GM18519 (cell line): ENCODE measurements around the gene PKHD1.

Experiments used
- ATAC-seq: cut with Tn5 transposase; IDR thresholded peaks from one replicate; pipeline ENCODE4 v1.9.1; 2021; ENCODE audit warnings: mild to moderate bottlenecking, moderate library complexity; ENCODE audit not compliant: unreplicated experiment, low FRiP score

The PKHD1 gene

GRCh38 chr6:52046456-52046855 lies 41.0 kb downstream of the PKHD1 start:
- no peak for ATAC-seq

- no peak for ATAC-seq
These were observed 41.9 kb downstream of the PKHD1 start for GRCh38 chr6:52045481-52045880.

- no peak for ATAC-seq
These were observed 42.4 kb downstream of the PKHD1 start for GRCh38 chr6:52045033-52045432.

GRCh38 chr6:52042141-52042885 lies 45.1 kb downstream of the PKHD1 start:
- no peak for ATAC-seq

GRCh38 chr6:52041134-52041533 lies 46.3 kb downstream of the PKHD1 start:
- ATAC-seq = no peak

GRCh38 chr6:52027699-52028098 lies 59.7 kb downstream of the PKHD1 start:
- ATAC-seq = no peak

GRCh38 chr6:52024451-52025068 lies 62.9 kb downstream of the PKHD1 start:
- ATAC-seq = no peak

- no peak for ATAC-seq
These were observed 64.7 kb downstream of the PKHD1 start for GRCh38 chr6:52022675-52023074.

- no peak for ATAC-seq
These were observed 66.4 kb downstream of the PKHD1 start for GRCh38 chr6:52020945-52021570.

GRCh38 chr6:52019881-52020280 lies 67.5 kb downstream of the PKHD1 start:
- ATAC-seq = no peak

- no peak for ATAC-seq
These were observed 68.3 kb downstream of the PKHD1 start for GRCh38 chr6:52019092-52019491.

GRCh38 chr6:52016915-52017748 lies 70.3 kb downstream of the PKHD1 start:
- ATAC-seq = no peak

GRCh38 chr6:52015953-52016352 lies 71.5 kb downstream of the PKHD1 start:
- ATAC-seq = no peak

GRCh38 chr6:52014391-52014790 lies 73.0 kb downstream of the PKHD1 start:
- ATAC-seq = no peak

GRCh38 chr6:52013035-52013434 lies 74.4 kb downstream of the PKHD1 start:
- no peak for ATAC-seq

GRCh38 chr6:52012582-52012981 lies 74.8 kb downstream of the PKHD1 start:
- ATAC-seq = no peak

- no peak for ATAC-seq
These were observed 76.6 kb downstream of the PKHD1 start for GRCh38 chr6:52010806-52011205.

- no peak for ATAC-seq
These were observed 77.3 kb downstream of the PKHD1 start for GRCh38 chr6:52010145-52010544.

- ATAC-seq = no peak
These were observed 77.8 kb downstream of the PKHD1 start for GRCh38 chr6:52009466-52010140.

- no peak for ATAC-seq
These were observed 87.3 kb downstream of the PKHD1 start for GRCh38 chr6:52000064-52000463.
